H1 (cell line): ENCODE measurements around the gene TLL2. TPM values are rescaled to one million over a fixed set of nuclear protein-coding genes. Genes with fewer than 3 reads are reported as not detected.

Experiments used
- CTCF ChIA-PET: fragments of 300-600 bp; sonication (Branson Sonifier 250); formaldehyde crosslinking; loops from one replicate; lab custom pipeline; 2021; ENCODE audit not compliant: partially characterized antibody; lab: Charles Lee
- POLR2A ChIA-PET: fragments of 300-600 bp; sonication (Branson Sonifier 250); formaldehyde crosslinking; loops from one replicate; lab custom pipeline; 2021; ENCODE audit warnings: inconsistent platforms; ENCODE audit not compliant: partially characterized antibody; lab: Charles Lee
- DNase-seq, 2 experiments: peaks; one replicate each; pipeline versions ENCODE4 v3.0.0 to v3.0.0-alpha.2; 2010 to 2022; ENCODE audit warnings: low spot score in 2 of 2, low read depth in 1 of 2, mixed read lengths in 1 of 2
- FAIRE-seq: peaks from 2 replicates; lab custom pipeline; 2011; peaks lifted over from hg19 to GRCh38; lab: Jason Lieb, UNC
- H2AFZ ChIP-seq: 2 replicates; pipeline ENCODE4 v1.8.1; 2012; ENCODE audit warnings: low read length, inconsistent platforms
- H2AK5ac ChIP-seq: 2 replicates; pipeline ENCODE4 v1.6.1; 2013; ENCODE audit warnings: low read depth, low read length
- H2BK120ac ChIP-seq: replicated peaks from 2 replicates; pipeline ENCODE3; 2013; ENCODE audit warnings: low read depth, low read length, inconsistent platforms
- H2BK12ac ChIP-seq: 2 replicates; pipeline ENCODE4 v1.6.1; 2013; ENCODE audit warnings: low read depth, low read length
- H2BK15ac ChIP-seq: 2 replicates; pipeline ENCODE4 v1.6.1; 2013; ENCODE audit warnings: low read length
- H2BK20ac ChIP-seq: 2 replicates; pipeline ENCODE4 v1.6.1; 2013; ENCODE audit warnings: low read length
- H2BK5ac ChIP-seq: 2 replicates; pipeline ENCODE4 v1.6.1; 2013; ENCODE audit warnings: low read depth, low read length
- H3K14ac ChIP-seq: 2 replicates; pipeline ENCODE4 v1.6.1; 2013; ENCODE audit warnings: inconsistent platforms; ENCODE audit not compliant: insufficient read length
- H3K18ac ChIP-seq: 2 replicates; pipeline ENCODE4 v1.6.1; 2013; ENCODE audit warnings: low read length; ENCODE audit errors: extremely low read depth
- H3K23ac ChIP-seq: 2 replicates; pipeline ENCODE4 v1.6.1; 2013; ENCODE audit warnings: inconsistent platforms; ENCODE audit not compliant: insufficient read length
- H3K23me2 ChIP-seq: 2 replicates; pipeline ENCODE4 v1.6.1; 2013; ENCODE audit warnings: low read depth, low read length
- H3K27ac ChIP-seq: 2 replicates; pipeline ENCODE4 v1.6.1; 2011; ENCODE audit warnings: low read depth, low read length, inconsistent platforms
- H3K27me3 ChIP-seq, 4 experiments: replicated peaks in 1 of 4; 1 replicate in 1 of 4; 2 replicates in 3 of 4; pipeline versions ENCODE4 v1.6.1 to v1.8.1; 2011 to 2013; ENCODE audit warnings: low read length in 3 of 4, mild to moderate bottlenecking in 3 of 4, inconsistent platforms in 2 of 4, mixed read lengths in 2 of 4, moderate library complexity in 1 of 4; ENCODE audit not compliant: control insufficient read depth in 3 of 4, insufficient read depth in 3 of 4; ENCODE audit errors: extremely low read depth in 1 of 4
- H3K36me3 ChIP-seq, 4 experiments: 2 replicates each; pipeline versions ENCODE4 v1.6.1 to v1.8.1; 2011 to 2013; ENCODE audit warnings: mild to moderate bottlenecking in 4 of 4, low read length in 3 of 4, moderate library complexity in 2 of 4, control low read depth in 1 of 4, inconsistent platforms in 1 of 4; ENCODE audit not compliant: insufficient read depth in 4 of 4, control insufficient read depth in 2 of 4
- H3K4ac ChIP-seq: replicated peaks from 2 replicates; pipeline ENCODE3; 2013; ENCODE audit warnings: low read length, low read depth, mixed read lengths, inconsistent platforms; ENCODE audit not compliant: insufficient read length
- H3K4me1 ChIP-seq, 4 experiments: replicated peaks in 1 of 4; 1 replicate in 1 of 4; 2 replicates in 3 of 4; pipeline versions ENCODE4 v1.6.1 to v1.8.1; 2011 to 2013; ENCODE audit warnings: low read length in 3 of 4, inconsistent platforms in 2 of 4, mixed read lengths in 1 of 4; ENCODE audit not compliant: insufficient read depth in 4 of 4, control insufficient read depth in 3 of 4
- H3K4me2 ChIP-seq, 2 experiments: 2 replicates each; pipeline versions ENCODE4 v1.6.1 to v1.8.1; 2011 to 2013; ENCODE audit warnings: low read depth in 2 of 2, low read length in 2 of 2, control low read depth in 1 of 2, inconsistent platforms in 1 of 2, mild to moderate bottlenecking in 1 of 2; ENCODE audit not compliant: insufficient read depth in 1 of 2
- H3K4me3 ChIP-seq, 4 experiments: fragments of 200-600, 300-600 bp in 1 of 4; sonication (generic), shearing (Covaris generic), sonication (Bioruptor Twin) in 1 of 4; 2 replicates each; pipeline versions ENCODE4 v1.5.1 to v1.8.1; 2011 to 2016; ENCODE audit warnings: low read length in 4 of 4, low read depth in 3 of 4, control low read depth in 2 of 4, inconsistent platforms in 2 of 4, mild to moderate bottlenecking in 2 of 4, mixed read lengths in 1 of 4, moderate library complexity in 1 of 4; ENCODE audit not compliant: insufficient read depth in 2 of 4; ENCODE audit errors: extremely low read depth in 1 of 4
- H3K56ac ChIP-seq: replicated peaks from 2 replicates; pipeline ENCODE3; 2013; ENCODE audit warnings: low read depth, mild to moderate bottlenecking, mixed read lengths, low read length, inconsistent platforms; ENCODE audit not compliant: insufficient read length
- H3K79me1 ChIP-seq: 2 replicates; pipeline ENCODE4 v1.6.1; 2013; ENCODE audit warnings: low read depth, low read length, control low read depth
- H3K79me2 ChIP-seq, 2 experiments: 2 replicates each; pipeline versions ENCODE4 v1.6.1 to v1.8.1; 2012 to 2013; ENCODE audit warnings: low read length in 2 of 2, mild to moderate bottlenecking in 2 of 2, inconsistent platforms in 1 of 2; ENCODE audit not compliant: insufficient read depth in 2 of 2, control insufficient read depth in 1 of 2
- H3K9ac ChIP-seq, 4 experiments: replicated peaks in 1 of 4; 1 replicate in 1 of 4; 2 replicates in 3 of 4; pipeline versions ENCODE4 v1.6.1 to v1.8.1; 2011 to 2013; ENCODE audit warnings: low read depth in 3 of 4, low read length in 3 of 4, control low read depth in 2 of 4, mild to moderate bottlenecking in 2 of 4, moderate library complexity in 2 of 4, inconsistent platforms in 1 of 4; ENCODE audit errors: extremely low read depth in 1 of 4
- H3K9me3 ChIP-seq, 2 experiments: 2 replicates each; pipeline versions ENCODE4 v1.6.1 to v1.8.1; 2012 to 2013; ENCODE audit warnings: mild to moderate bottlenecking in 2 of 2, moderate library complexity in 2 of 2, control low read depth in 1 of 2, inconsistent platforms in 1 of 2, low read depth in 1 of 2, low read length in 1 of 2, mixed read lengths in 1 of 2; ENCODE audit not compliant: insufficient read depth in 2 of 2
- H4K20me1 ChIP-seq, 2 experiments: replicated peaks in 1 of 2; 2 replicates each; pipeline versions ENCODE3 to v1.8.1; 2011 to 2013; ENCODE audit warnings: inconsistent platforms in 2 of 2, low read length in 2 of 2, mild to moderate bottlenecking in 1 of 2; ENCODE audit not compliant: insufficient read depth in 2 of 2, control insufficient read depth in 1 of 2
- H4K5ac ChIP-seq: 2 replicates; pipeline ENCODE4 v1.6.1; 2013; ENCODE audit warnings: low read length, low read depth, mixed read lengths, inconsistent platforms; ENCODE audit not compliant: insufficient read length
- H4K8ac ChIP-seq: 2 replicates; pipeline ENCODE4 v1.8.0; 2013; ENCODE audit warnings: mild to moderate bottlenecking, moderate library complexity, low read length, inconsistent platforms; ENCODE audit not compliant: insufficient read depth; ENCODE audit errors: extremely low read depth
- H4K91ac ChIP-seq: replicated peaks from 2 replicates; pipeline ENCODE3; 2013; ENCODE audit warnings: low read length, mixed read lengths, inconsistent platforms; ENCODE audit not compliant: insufficient read length
- BCL11A ChIP-seq, 2 experiments: IDR thresholded peaks; one replicate each; pipeline ENCODE4 v1.6.1; 2011; ENCODE audit warnings: low read depth in 2 of 2, low read length in 2 of 2, mild to moderate bottlenecking in 2 of 2
- HDAC6 ChIP-seq: IDR thresholded peaks from one replicate; pipeline ENCODE4 v1.7.1; 2012; ENCODE audit warnings: low read depth, mild to moderate bottlenecking, inconsistent platforms, low read length, moderate library complexity
- POLR2A ChIP-seq, 2 experiments: IDR thresholded peaks; 1 replicate in 1 of 2; 2 replicates in 1 of 2; pipeline ENCODE4 v1.6.1; 2011; ENCODE audit warnings: low read depth in 2 of 2, low read length in 2 of 2, mild to moderate bottlenecking in 2 of 2; ENCODE audit errors: control extremely low read depth in 1 of 2
- WGBS, 2 experiments: shearing (Covaris generic) in 1 of 2; methylation state at CpG; one replicate each; pipeline versions ENCODE4 v1.1.6 to v1.1.7; 2013 to 2015; ENCODE audit warnings: low lambda C conversion rate in 2 of 2, mixed read lengths in 2 of 2, inconsistent platforms in 1 of 2, low coverage in 1 of 2, missing lambda C conversion rate in 1 of 2; ENCODE audit not compliant: insufficient replicate concordance in 2 of 2, insufficient coverage in 1 of 2, insufficient read length in 1 of 2; ENCODE audit errors: extremely low coverage in 1 of 2, missing lambda C conversion rate in 1 of 2; 5-methylcytosine and 5-hydroxymethylcytosine counted together
- polyA plus RNA-seq, 7 experiments: library from polyadenylated mRNA; depleted of rRNA in 3 of 7; stranded (reverse) in 5 of 7; unstranded in 2 of 7; fragments of >200 nt in 5 of 7; fragments of 200-250 nt in 2 of 7; gene quantifications; 1 replicate in 5 of 7; 2 replicates in 1 of 7; 4 replicates in 1 of 7; pipeline versions ENCODE4 v1.2.1 to v1.2.3, GENCODE V29; 2011 to 2013; ENCODE audit warnings: missing spikeins in 2 of 7, mixed read lengths in 2 of 7
- total RNA-seq: library from RNA; stranded (reverse); fragmentation: NEBNext Ultra II Directional; extraction: Animal tissue kit (Norgen Biotek cat#: 25700); gene quantifications from 2 replicates; pipeline ENCODE4 v1.2.1, GENCODE V29; 2021

Gene TLL2
- total and polyA plus RNA-seq, 2 of the 8 experiments (the other 6 are each of a cell fraction or from before 2014, with no cell fraction given) = 2.4 to 3.2 TPM

- Histone ChIP-seq H3K4me2 (no peak overlapping the region), H3K23me2 (no peaks in the 10 kb centered on the region), H3K79me1 (peaks cover 4% of the 10 kb centered on the region; the same call in 1 of the 2 replicates), H4K8ac (no peak overlapping the region), H3K4me1 (0 out of 7 replicates have a peak, but pooled peaks cover 0 to 3% (median 0%) of the 10 kb centered on the region in 4 experiments), H3K23ac (no peak overlapping the region), H3K27me3 (no peaks in the 10 kb centered on the region; a peak in 1 of 7 replicates), H3K9ac (no peak overlapping the region), H3K18ac (no peak overlapping the region), H2AFZ (no peak overlapping the region), H2AK5ac (no peak overlapping the region), H3K56ac (no peak overlapping the region), H3K4me3 (no peak overlapping the region), H2BK15ac (no peak overlapping the region), H2BK5ac (no peak overlapping the region), H3K4ac (no peak overlapping the region), H3K36me3 (no peaks in the 10 kb centered on the region; a peak in 1 of 8 replicates), H2BK120ac (no peak overlapping the region), H3K27ac (no peak overlapping the region), H3K14ac (no peak overlapping the region), H2BK12ac (no peak overlapping the region), H3K79me2 (no peaks in the 10 kb centered on the region), H2BK20ac (no peak overlapping the region), H4K91ac (no peak overlapping the region), H4K20me1 (peaks cover 0 to 2% of the 10 kb centered on the region in 2 experiments), H3K9me3 (no peaks in the 10 kb centered on the region), H4K5ac (no peak overlapping the region)
- DNase-seq = no peak
- TF ChIP-seq POLR2A (IDR thresholded peaks at IDR 0.05; ENCODE audit: control extremely low read depth in 1 of 2, low read depth in 2 of 2, low read length in 2 of 2) (no peak), HDAC6 (no peak), BCL11A (IDR thresholded peaks at IDR 0.05; ENCODE audit: low read depth in 2 of 2, low read length in 2 of 2) (no peak)
- POLR2A ChIA-PET = interaction anchor here (1.0 kb wide), 1 partner anchor 11 kb away, joined by 4 read pairs; the partner anchor contains the start of gene TLL2
- FAIRE-seq = no peak
- 82% methylated on average over 4 of the region's 4 CpGs; no CpG with 5 or more reads in 1 of the 2 experiments for WGBS, 2 experiments
- CTCF ChIA-PET = interaction anchor here (0.8 to 5.8 kb wide), 10 partner anchors 8 to 168 kb away, joined by 3 to 35 read pairs (median 6); partner anchors contain the start of gene TLL2
These were observed 11.7 kb downstream of the TLL2 start for GRCh38 chr10:96501985-96502384.
